ENCODE measurements around the gene PLAGL1.

DNA sequence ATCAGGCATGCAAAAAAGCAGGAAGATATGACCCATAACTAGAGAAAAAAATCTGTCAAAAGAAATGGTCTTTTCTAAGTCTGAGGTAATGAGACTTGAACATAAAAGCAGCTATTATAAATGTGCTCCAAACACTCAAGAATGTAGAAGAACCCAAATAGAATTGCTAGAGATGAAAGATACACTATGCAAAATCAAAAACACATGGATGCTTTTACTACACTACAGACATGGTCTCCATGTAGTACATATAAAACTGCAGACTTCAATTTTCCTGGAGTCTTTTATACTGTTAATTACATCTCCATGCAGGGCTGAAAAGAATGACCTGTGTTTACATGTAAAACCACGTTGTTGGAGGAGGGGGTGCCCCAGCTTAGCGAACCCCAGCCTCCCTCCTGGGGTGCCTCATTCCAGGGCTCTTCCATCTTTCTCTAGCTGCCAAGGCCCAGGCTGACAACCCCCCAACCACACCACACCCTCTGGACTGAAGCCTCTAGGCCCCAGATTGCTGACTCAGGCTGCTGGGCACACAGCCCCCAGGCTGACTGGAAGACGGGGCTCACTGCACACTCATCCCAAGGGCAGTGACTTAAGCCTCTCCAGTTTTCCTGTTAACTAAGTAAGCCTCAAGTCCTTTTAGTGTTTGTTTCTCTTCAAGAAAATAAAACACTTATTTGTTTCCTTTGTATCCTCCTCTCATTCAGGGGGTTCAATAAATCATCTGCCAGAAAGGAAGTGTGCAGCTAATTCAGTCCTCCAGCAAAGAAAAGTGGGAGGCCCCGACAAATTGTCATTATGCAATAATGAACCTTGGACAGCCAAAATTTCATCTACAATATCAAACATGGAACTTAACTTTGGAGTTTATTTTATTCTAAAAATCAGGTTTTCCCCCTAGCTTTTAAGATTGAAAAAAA is 26.0 kb upstream of the PLAGL1 start:
- TF ChIP-seq POLR2A (IDR thresholded peaks at IDR 0.05) (no peak), CTCF (IDR thresholded peaks at IDR 0.05) (no peak)
